HUES48 (cell line): Measurements from ENCODE around the gene PTPRN2.
"Not testable (repeated sequence)": the region's sequence is repeated elsewhere in the genome, so short reads cannot be mapped to it uniquely, and the experiment has no call there.

Experiments used
- H3K27ac ChIP-seq: one replicate; pipeline ENCODE4 v1.7.0; 2013; ENCODE audit warnings: low read depth, low read length, inconsistent platforms
- H3K27me3 ChIP-seq: 2 replicates; pipeline ENCODE4 v1.6.1; 2013; ENCODE audit warnings: mild to moderate bottlenecking, low read length; ENCODE audit not compliant: control insufficient read depth, insufficient read depth
- H3K36me3 ChIP-seq: 2 replicates; pipeline ENCODE4 v1.6.1; 2013; ENCODE audit warnings: low read length; ENCODE audit not compliant: control insufficient read depth, insufficient read depth
- H3K4me1 ChIP-seq: 2 replicates; pipeline ENCODE4 v1.6.1; 2013; ENCODE audit warnings: mild to moderate bottlenecking, low read length; ENCODE audit not compliant: control insufficient read depth, insufficient read depth
- H3K4me3 ChIP-seq: 2 replicates; pipeline ENCODE4 v1.5.1; 2013; ENCODE audit warnings: mild to moderate bottlenecking, low read depth, low read length
- H3K9ac ChIP-seq: 2 replicates; pipeline ENCODE4 v1.6.1; 2013; ENCODE audit warnings: mild to moderate bottlenecking, low read depth, low read length, moderate library complexity
- H3K9me3 ChIP-seq: 2 replicates; pipeline ENCODE4 v1.6.1; 2013; ENCODE audit warnings: low read length; ENCODE audit not compliant: control insufficient read depth, insufficient read depth

The PTPRN2 gene

GRCh38 chr7:158432369-158433341 is 155.0 kb downstream of the PTPRN2 start:
- H3K27ac ChIP-seq: no peak overlapping the region
- H3K27me3 ChIP-seq: no peaks in the 10 kb centered on the region
- no peak overlapping the region for H3K4me3 ChIP-seq
- no peaks in the 10 kb centered on the region for H3K9me3 ChIP-seq
- H3K36me3 ChIP-seq: no peaks in the 10 kb centered on the region
- no peak overlapping the region for H3K9ac ChIP-seq
- H3K4me1 ChIP-seq: peaks cover 5% of the 10 kb centered on the region

- H3K36me3 ChIP-seq: no peaks in the 10 kb centered on the region
- no peaks in the 10 kb centered on the region for H3K4me1 ChIP-seq
- no peak overlapping the region for H3K4me3 ChIP-seq
- no peaks in the 10 kb centered on the region for H3K9me3 ChIP-seq
- no peak overlapping the region for H3K9ac ChIP-seq
- no peak overlapping the region for H3K27ac ChIP-seq
- H3K27me3 ChIP-seq: no peaks in the 10 kb centered on the region
These were observed 155.7 kb downstream of the PTPRN2 start for GRCh38 chr7:158431941-158432347.

- Histone ChIP-seq H3K4me1 (no peaks in the 10 kb centered on the region), H3K9me3 (no peaks in the 10 kb centered on the region), H3K9ac (no peak overlapping the region), H3K27me3 (no peaks in the 10 kb centered on the region), H3K36me3 (no peaks in the 10 kb centered on the region), H3K4me3 (no peak overlapping the region), H3K27ac (no peak overlapping the region)
These were observed 156.3 kb downstream of the PTPRN2 start for GRCh38 chr7:158431055-158431940.

GRCh38 chr7:158430308-158431034 is 157.2 kb downstream of the PTPRN2 start:
- no peak overlapping the region for H3K27ac ChIP-seq
- H3K9me3 ChIP-seq: no peaks in the 10 kb centered on the region
- H3K4me1 ChIP-seq: no peaks in the 10 kb centered on the region
- no peak overlapping the region for H3K9ac ChIP-seq
- H3K4me3 ChIP-seq: no peak overlapping the region
- no peaks in the 10 kb centered on the region for H3K27me3 ChIP-seq
- H3K36me3 ChIP-seq: no peaks in the 10 kb centered on the region

GRCh38 chr7:158428837-158429753 is 158.5 kb downstream of the PTPRN2 start:
- Histone ChIP-seq H3K27ac (no peak overlapping the region), H3K9me3 (no peaks in the 10 kb centered on the region), H3K27me3 (no peaks in the 10 kb centered on the region), H3K4me1 (no peaks in the 10 kb centered on the region), H3K4me3 (no peak overlapping the region), H3K9ac (no peak overlapping the region), H3K36me3 (no peaks in the 10 kb centered on the region)

GRCh38 chr7:158428131-158428836 is 159.3 kb downstream of the PTPRN2 start:
- Histone ChIP-seq H3K4me1 (no peaks in the 10 kb centered on the region), H3K9ac (no peak overlapping the region), H3K36me3 (no peaks in the 10 kb centered on the region), H3K9me3 (no peaks in the 10 kb centered on the region), H3K4me3 (no peak overlapping the region), H3K27ac (no peak overlapping the region), H3K27me3 (no peaks in the 10 kb centered on the region)

GRCh38 chr7:158425676-158426075 is 161.9 kb downstream of the PTPRN2 start:
- not testable (repeated sequence) for H3K27ac ChIP-seq, H3K36me3 ChIP-seq, H3K9me3 ChIP-seq, H3K4me3 ChIP-seq, H3K9ac ChIP-seq, H3K27me3 ChIP-seq, H3K4me1 ChIP-seq

GRCh38 chr7:158424531-158424930 is 163.1 kb downstream of the PTPRN2 start:
- Histone ChIP-seq H3K36me3 (no peaks in the 10 kb centered on the region), H3K4me3 (no peak overlapping the region), H3K9ac (no peak overlapping the region), H3K9me3 (peaks cover 4% of the 10 kb centered on the region; the same call in 1 of the 2 replicates), H3K27me3 (no peaks in the 10 kb centered on the region), H3K27ac (no peak overlapping the region), H3K4me1 (no peaks in the 10 kb centered on the region)

- Histone ChIP-seq H3K27me3 (no peaks in the 10 kb centered on the region), H3K36me3 (no peaks in the 10 kb centered on the region), H3K9me3 (peaks cover 6% of the 10 kb centered on the region), H3K27ac (no peak overlapping the region), H3K4me3 (no peak overlapping the region), H3K4me1 (no peaks in the 10 kb centered on the region), H3K9ac (no peak overlapping the region)
These were observed 163.6 kb downstream of the PTPRN2 start for GRCh38 chr7:158424011-158424410.
